Measurements from ENCODE around the gene THY1.

DNA sequence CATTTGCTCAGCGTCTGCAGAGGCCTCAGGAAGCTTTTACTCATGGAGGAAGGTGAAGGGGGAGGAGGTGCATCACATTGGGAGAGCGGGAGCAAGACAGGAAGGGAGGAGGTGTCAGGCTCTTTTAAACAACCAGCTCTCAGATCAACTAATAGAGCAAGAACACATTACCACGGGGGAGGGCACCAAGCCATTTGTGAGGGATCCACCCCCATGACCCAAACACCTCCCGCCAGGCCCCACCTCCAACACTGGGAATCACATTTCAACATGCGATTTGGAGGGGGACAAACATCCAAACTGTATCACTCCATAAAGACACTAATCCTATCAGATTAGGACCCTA is 18.9 kb upstream of the THY1 start:
- TF ChIP-seq POLR2A (IDR thresholded peaks at IDR 0.05) = no peak
- TF ChIP-seq, protein P1, sequence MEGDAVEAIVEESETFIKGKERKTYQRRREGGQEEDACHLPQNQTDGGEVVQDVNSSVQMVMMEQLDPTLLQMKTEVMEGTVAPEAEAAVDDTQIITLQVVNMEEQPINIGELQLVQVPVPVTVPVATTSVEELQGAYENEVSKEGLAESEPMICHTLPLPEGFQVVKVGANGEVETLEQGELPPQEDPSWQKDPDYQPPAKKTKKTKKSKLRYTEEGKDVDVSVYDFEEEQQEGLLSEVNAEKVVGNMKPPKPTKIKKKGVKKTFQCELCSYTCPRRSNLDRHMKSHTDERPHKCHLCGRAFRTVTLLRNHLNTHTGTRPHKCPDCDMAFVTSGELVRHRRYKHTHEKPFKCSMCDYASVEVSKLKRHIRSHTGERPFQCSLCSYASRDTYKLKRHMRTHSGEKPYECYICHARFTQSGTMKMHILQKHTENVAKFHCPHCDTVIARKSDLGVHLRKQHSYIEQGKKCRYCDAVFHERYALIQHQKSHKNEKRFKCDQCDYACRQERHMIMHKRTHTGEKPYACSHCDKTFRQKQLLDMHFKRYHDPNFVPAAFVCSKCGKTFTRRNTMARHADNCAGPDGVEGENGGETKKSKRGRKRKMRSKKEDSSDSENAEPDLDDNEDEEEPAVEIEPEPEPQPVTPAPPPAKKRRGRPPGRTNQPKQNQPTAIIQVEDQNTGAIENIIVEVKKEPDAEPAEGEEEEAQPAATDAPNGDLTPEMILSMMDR (IDR thresholded peaks at IDR 0.05) = no peak

Measured in prostate gland (tissue), 2 donors.